ENCODE data around the gene GNB1.

GRCh38 chr1:1874901-1875300 lies 16.0 kb downstream of the GNB1 start:
- no peak for TF ChIP-seq ZHX1 (conservative IDR thresholded peaks at IDR 0.05; ENCODE audit: low read length)
- TF ChIP-seq CHD2 (IDR thresholded peaks at IDR 0.05; ENCODE audit: low read depth, low read length): no peak
- no peak for TF ChIP-seq SPI1 (IDR thresholded peaks at IDR 0.05; ENCODE audit: borderline replicate concordance, low read depth, low read length)
- no peak for TF ChIP-seq SIN3B (IDR thresholded peaks at IDR 0.05; ENCODE audit: low read depth)
- TF ChIP-seq, protein P1, sequence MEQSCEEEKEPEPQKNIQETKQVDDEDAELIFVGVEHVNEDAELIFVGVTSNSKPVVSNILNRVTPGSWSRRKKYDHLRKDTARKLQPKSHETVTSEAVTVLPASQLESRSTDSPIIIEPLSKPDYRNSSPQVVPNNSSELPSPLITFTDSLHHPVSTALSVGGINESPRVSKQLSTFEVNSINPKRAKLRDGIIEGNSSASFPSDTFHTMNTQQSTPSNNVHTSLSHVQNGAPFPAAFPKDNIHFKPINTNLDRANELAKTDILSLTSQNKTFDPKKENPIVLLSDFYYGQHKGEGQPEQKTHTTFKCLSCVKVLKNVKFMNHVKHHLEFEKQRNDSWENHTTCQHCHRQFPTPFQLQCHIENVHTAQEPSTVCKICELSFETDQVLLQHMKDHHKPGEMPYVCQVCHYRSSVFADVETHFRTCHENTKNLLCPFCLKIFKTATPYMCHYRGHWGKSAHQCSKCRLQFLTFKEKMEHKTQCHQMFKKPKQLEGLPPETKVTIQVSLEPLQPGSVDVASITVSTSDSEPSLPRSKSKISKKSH (CRISPR knock-in tag; IDR thresholded peaks at IDR 0.05): no peak
- no peak for TF ChIP-seq HDGF (IDR thresholded peaks at IDR 0.05)
